Measurements from ENCODE around the gene PLA2G2D.

Gene PLA2G2D

GRCh38 chr1:20125100-20125499 lies 5.8 kb upstream of the PLA2G2D start:
- Histone ChIP-seq H3K4me3 (ENCODE audit: low read depth in 1 of 2, low read length in 2 of 2) (no peak overlapping the region), H3K9me3 (ENCODE audit: low read length) (no peaks in the 10 kb centered on the region), H3K36me3 (ENCODE audit: insufficient read depth, low read length) (no peaks in the 10 kb centered on the region), H3K27ac (ENCODE audit: low read depth, low read length) (no peak overlapping the region), H3K9ac (ENCODE audit: low read length) (no peak overlapping the region), H3K4me1 (ENCODE audit: insufficient read depth, low read length) (peaks cover 11% of the 10 kb centered on the region), H3K27me3 (ENCODE audit: control insufficient read depth in 1 of 2, insufficient read depth in 2 of 2, low read length in 2 of 2) (no peaks in the 10 kb centered on the region)

- Histone ChIP-seq H3K9me3 (ENCODE audit: low read length) (no peaks in the 10 kb centered on the region), H3K4me1 (ENCODE audit: insufficient read depth, low read length) (peaks cover 11% of the 10 kb centered on the region)
Measured at GRCh38 chr1:20124456-20125057, 5.2 kb upstream of the PLA2G2D start.

DNA sequence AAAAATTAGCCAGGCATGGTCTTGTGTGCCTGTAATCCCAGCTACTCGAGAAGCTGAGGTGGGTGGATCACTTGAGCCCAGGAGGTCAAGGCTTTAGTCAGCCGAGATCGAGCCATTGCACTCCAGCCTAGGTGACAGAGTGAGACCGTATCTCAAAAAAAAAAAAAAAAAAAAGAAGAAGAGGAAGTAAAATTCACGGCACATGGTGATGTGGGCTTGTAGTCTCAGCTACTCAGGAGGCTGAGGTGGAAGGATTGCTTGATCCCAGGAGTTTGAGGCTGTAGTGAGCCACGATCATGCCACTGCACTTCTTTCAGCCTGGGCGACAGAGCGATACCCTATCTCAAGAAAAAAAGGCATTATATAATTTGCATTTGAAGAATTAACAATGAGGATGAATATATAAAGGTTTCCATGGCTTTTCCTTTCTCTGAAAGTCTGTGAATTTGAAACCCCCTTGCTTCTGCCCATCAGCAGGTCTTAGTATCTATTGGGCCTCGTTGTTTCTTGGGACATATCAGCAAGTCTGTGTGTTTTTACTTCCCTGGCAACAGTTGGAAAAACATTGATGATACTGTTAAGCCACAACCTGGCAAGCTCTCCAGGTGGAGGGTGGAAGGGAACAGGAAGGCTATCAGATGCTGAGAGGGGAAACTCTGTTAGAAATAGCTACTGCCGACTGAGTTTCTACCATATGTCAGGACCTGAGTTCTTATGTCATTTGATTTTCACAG lies 4.6 kb upstream of the PLA2G2D start:
- no peaks in the 10 kb centered on the region for H3K36me3 ChIP-seq (ENCODE audit: insufficient read depth, low read length)
- no peak overlapping the region for H3K4me3 ChIP-seq (ENCODE audit: low read depth in 1 of 2, low read length in 2 of 2)
- H3K4me1 ChIP-seq (ENCODE audit: insufficient read depth, low read length), result peaks cover 11% of the 10 kb centered on the region
- H3K27ac ChIP-seq (ENCODE audit: low read depth, low read length), result no peak overlapping the region
- H3K9ac ChIP-seq (ENCODE audit: low read length), result no peak overlapping the region
- no peaks in the 10 kb centered on the region for H3K27me3 ChIP-seq (ENCODE audit: control insufficient read depth in 1 of 2, insufficient read depth in 2 of 2, low read length in 2 of 2)
- H3K9me3 ChIP-seq (ENCODE audit: low read length), result no peaks in the 10 kb centered on the region

More at GRCh38 chr1:20124456-20125057, 5.2 kb upstream of the PLA2G2D start:
- no peak overlapping the region for H3K9ac ChIP-seq (ENCODE audit: low read length)
- H3K36me3 ChIP-seq (ENCODE audit: insufficient read depth, low read length), result no peaks in the 10 kb centered on the region
- H3K27ac ChIP-seq (ENCODE audit: low read depth, low read length), result no peak overlapping the region
- H3K27me3 ChIP-seq (ENCODE audit: control insufficient read depth in 1 of 2, insufficient read depth in 2 of 2, low read length in 2 of 2), result no peaks in the 10 kb centered on the region
- no peak overlapping the region for H3K4me3 ChIP-seq (ENCODE audit: low read depth in 1 of 2, low read length in 2 of 2)

DNA sequence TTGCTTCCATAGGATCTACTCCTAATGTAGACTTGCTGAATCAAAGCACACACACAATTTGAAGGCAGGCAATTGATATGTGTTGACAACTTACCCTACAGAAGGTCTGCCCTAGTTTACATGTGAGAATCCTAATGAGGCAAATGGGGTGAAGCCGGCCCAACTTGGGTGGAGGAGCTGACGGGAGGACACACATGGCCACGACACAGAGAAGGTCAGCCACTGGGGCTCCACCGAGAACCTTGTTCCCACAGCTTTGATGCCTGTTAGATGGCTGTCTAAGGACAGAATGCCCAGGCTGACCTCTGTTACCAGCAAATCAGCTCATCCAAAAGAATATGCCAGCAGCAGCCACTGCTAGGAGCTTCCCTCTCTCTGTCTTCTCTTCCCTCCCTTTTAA lies 1.5 kb upstream of the PLA2G2D start:
- peaks cover 11% of the 10 kb centered on the region for H3K4me1 ChIP-seq (ENCODE audit: insufficient read depth, low read length)
- H3K27ac ChIP-seq (ENCODE audit: low read depth, low read length), result no peak overlapping the region
- H3K4me3 ChIP-seq (ENCODE audit: low read depth in 1 of 2, low read length in 2 of 2), result no peak overlapping the region
- H3K36me3 ChIP-seq (ENCODE audit: insufficient read depth, low read length), result no peaks in the 10 kb centered on the region
- no peak overlapping the region for H3K9ac ChIP-seq (ENCODE audit: low read length)
- H3K9me3 ChIP-seq (ENCODE audit: low read length), result no peaks in the 10 kb centered on the region
- no peaks in the 10 kb centered on the region for H3K27me3 ChIP-seq (ENCODE audit: control insufficient read depth in 1 of 2, insufficient read depth in 2 of 2, low read length in 2 of 2)

DNA sequence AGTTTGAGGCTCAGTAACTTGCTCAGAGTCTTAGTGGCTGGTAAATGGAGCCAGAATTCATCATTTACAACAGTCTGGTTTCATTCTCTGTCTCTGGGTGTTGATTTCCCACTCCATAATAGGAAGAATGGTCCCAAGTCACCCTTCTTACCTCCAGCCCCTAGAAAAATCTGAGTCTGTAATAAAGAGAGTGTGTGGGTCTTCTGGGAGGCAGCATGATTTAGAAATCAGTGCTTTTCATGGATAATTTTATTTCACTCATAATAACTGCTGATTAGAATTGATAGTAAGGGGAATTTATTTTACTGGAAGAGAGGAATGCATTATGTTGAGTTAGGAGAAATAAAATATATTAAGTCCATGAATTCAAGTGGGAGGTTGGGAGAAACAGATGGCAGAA lies 2.1 kb downstream of the PLA2G2D start:
- Histone ChIP-seq H3K27ac (ENCODE audit: low read depth, low read length) (no peak overlapping the region), H3K27me3 (ENCODE audit: control insufficient read depth in 1 of 2, insufficient read depth in 2 of 2, low read length in 2 of 2) (no peaks in the 10 kb centered on the region), H3K4me3 (ENCODE audit: low read depth in 1 of 2, low read length in 2 of 2) (no peak overlapping the region), H3K9ac (ENCODE audit: low read length) (no peak overlapping the region), H3K4me1 (ENCODE audit: insufficient read depth, low read length) (no peaks in the 10 kb centered on the region), H3K9me3 (ENCODE audit: low read length) (no peaks in the 10 kb centered on the region), H3K36me3 (ENCODE audit: insufficient read depth, low read length) (no peaks in the 10 kb centered on the region)

DNA sequence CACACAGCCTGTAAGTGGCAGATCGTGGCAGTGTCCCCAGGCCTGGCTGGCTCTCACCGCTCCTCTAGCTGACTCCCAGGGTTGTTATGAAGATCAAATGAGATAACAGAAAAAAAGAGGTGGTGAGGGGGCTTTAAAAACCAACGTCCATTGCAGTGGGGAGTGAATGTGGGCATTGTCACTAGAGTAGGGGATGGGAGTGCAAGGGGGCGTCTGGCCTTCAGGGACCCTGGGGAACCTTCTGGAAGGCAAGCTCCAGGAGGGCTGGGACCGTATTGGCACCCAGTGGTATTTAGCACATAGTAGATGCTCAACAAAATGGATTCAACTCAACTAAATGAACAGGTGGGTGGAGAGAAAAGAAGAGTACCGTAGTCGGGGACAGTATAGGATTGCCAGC lies 3.4 kb downstream of the PLA2G2D start:
- Histone ChIP-seq H3K4me3 (ENCODE audit: low read depth in 1 of 2, low read length in 2 of 2) (no peak overlapping the region), H3K27me3 (ENCODE audit: control insufficient read depth in 1 of 2, insufficient read depth in 2 of 2, low read length in 2 of 2) (no peaks in the 10 kb centered on the region), H3K36me3 (ENCODE audit: insufficient read depth, low read length) (no peaks in the 10 kb centered on the region), H3K9ac (ENCODE audit: low read length) (no peak overlapping the region), H3K4me1 (ENCODE audit: insufficient read depth, low read length) (no peaks in the 10 kb centered on the region), H3K9me3 (ENCODE audit: low read length) (no peaks in the 10 kb centered on the region), H3K27ac (ENCODE audit: low read depth, low read length) (no peak overlapping the region)

DNA sequence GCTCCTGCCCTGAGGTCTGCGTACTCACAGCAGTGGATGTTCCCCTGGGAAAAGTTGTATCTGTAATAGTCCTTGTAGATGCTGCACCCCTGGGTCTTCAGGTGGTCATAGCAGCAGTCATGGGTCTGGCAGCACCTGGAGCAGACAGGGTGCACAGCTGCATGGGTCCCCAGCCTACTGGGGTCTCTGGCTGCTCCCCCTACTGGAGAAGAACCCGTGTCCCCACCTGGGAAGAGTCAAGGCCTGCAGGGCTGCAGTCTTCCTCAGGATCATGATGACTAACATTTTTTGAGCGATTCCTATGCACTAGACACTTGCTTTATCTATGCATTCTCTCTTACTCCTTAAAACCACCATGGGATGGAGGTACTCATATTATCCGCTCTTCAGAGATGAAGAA lies 3.9 kb downstream of the PLA2G2D start:
- Histone ChIP-seq H3K36me3 (ENCODE audit: insufficient read depth, low read length) (no peaks in the 10 kb centered on the region), H3K9ac (ENCODE audit: low read length) (no peak overlapping the region), H3K27ac (ENCODE audit: low read depth, low read length) (no peak overlapping the region), H3K4me3 (ENCODE audit: low read depth in 1 of 2, low read length in 2 of 2) (no peak overlapping the region), H3K9me3 (ENCODE audit: low read length) (no peaks in the 10 kb centered on the region), H3K4me1 (ENCODE audit: insufficient read depth, low read length) (no peaks in the 10 kb centered on the region), H3K27me3 (ENCODE audit: control insufficient read depth in 1 of 2, insufficient read depth in 2 of 2, low read length in 2 of 2) (no peaks in the 10 kb centered on the region)

GRCh38 chr1:20114021-20114648 lies 5.2 kb downstream of the PLA2G2D start:
- Histone ChIP-seq H3K9me3 (ENCODE audit: low read length) (no peaks in the 10 kb centered on the region), H3K4me1 (ENCODE audit: insufficient read depth, low read length) (no peaks in the 10 kb centered on the region), H3K36me3 (ENCODE audit: insufficient read depth, low read length) (no peaks in the 10 kb centered on the region), H3K27me3 (ENCODE audit: control insufficient read depth in 1 of 2, insufficient read depth in 2 of 2, low read length in 2 of 2) (no peaks in the 10 kb centered on the region), H3K9ac (ENCODE audit: low read length) (no peak overlapping the region), H3K4me3 (ENCODE audit: low read depth in 1 of 2, low read length in 2 of 2) (no peak overlapping the region), H3K27ac (ENCODE audit: low read depth, low read length) (no peak overlapping the region)

- H3K36me3 ChIP-seq (ENCODE audit: insufficient read depth, low read length), result no peaks in the 10 kb centered on the region
- H3K27ac ChIP-seq (ENCODE audit: low read depth, low read length), result no peak overlapping the region
- no peaks in the 10 kb centered on the region for H3K27me3 ChIP-seq (ENCODE audit: control insufficient read depth in 1 of 2, insufficient read depth in 2 of 2, low read length in 2 of 2)
- H3K9me3 ChIP-seq (ENCODE audit: low read length), result no peaks in the 10 kb centered on the region
- H3K9ac ChIP-seq (ENCODE audit: low read length), result no peak overlapping the region
- no peak overlapping the region for H3K4me3 ChIP-seq (ENCODE audit: low read depth in 1 of 2, low read length in 2 of 2)
- H3K4me1 ChIP-seq (ENCODE audit: insufficient read depth, low read length), result no peaks in the 10 kb centered on the region
Measured at GRCh38 chr1:20112279-20113000, 6.9 kb downstream of the PLA2G2D start.

GRCh38 chr1:20111452-20111851 lies 7.9 kb downstream of the PLA2G2D start:
- Histone ChIP-seq H3K4me3 (ENCODE audit: low read depth in 1 of 2, low read length in 2 of 2) (no peak overlapping the region), H3K27me3 (ENCODE audit: control insufficient read depth in 1 of 2, insufficient read depth in 2 of 2, low read length in 2 of 2) (no peaks in the 10 kb centered on the region), H3K27ac (ENCODE audit: low read depth, low read length) (no peak overlapping the region), H3K9me3 (ENCODE audit: low read length) (no peaks in the 10 kb centered on the region), H3K9ac (ENCODE audit: low read length) (no peak overlapping the region), H3K36me3 (ENCODE audit: insufficient read depth, low read length) (no peaks in the 10 kb centered on the region), H3K4me1 (ENCODE audit: insufficient read depth, low read length) (no peaks in the 10 kb centered on the region)

- H3K36me3 ChIP-seq (ENCODE audit: insufficient read depth, low read length), result no peaks in the 10 kb centered on the region
- H3K27me3 ChIP-seq (ENCODE audit: control insufficient read depth in 1 of 2, insufficient read depth in 2 of 2, low read length in 2 of 2), result no peaks in the 10 kb centered on the region
- H3K4me1 ChIP-seq (ENCODE audit: insufficient read depth, low read length), result no peaks in the 10 kb centered on the region
- H3K9me3 ChIP-seq (ENCODE audit: low read length), result no peaks in the 10 kb centered on the region
- no peak overlapping the region for H3K27ac ChIP-seq (ENCODE audit: low read depth, low read length)
- no peak overlapping the region for H3K9ac ChIP-seq (ENCODE audit: low read length)
- no peak overlapping the region for H3K4me3 ChIP-seq (ENCODE audit: low read depth in 1 of 2, low read length in 2 of 2)
Measured at GRCh38 chr1:20110679-20111078, 8.7 kb downstream of the PLA2G2D start.

All from muscle layer of colon (tissue), 2 donors.